ENCODE data around the gene ARL8B.

Gene ARL8B

GRCh38 chr3:5212628-5213573, 90.8 kb downstream of the ARL8B start:
- no peak for DNase-seq (ENCODE audit: low spot score)

GRCh38 chr3:5213574-5213966, 91.5 kb downstream of the ARL8B start:
- no peak for DNase-seq (ENCODE audit: low spot score)

- no peak for DNase-seq (ENCODE audit: low spot score)
These were observed 92.3 kb downstream of the ARL8B start for GRCh38 chr3:5214352-5214751.

DNA sequence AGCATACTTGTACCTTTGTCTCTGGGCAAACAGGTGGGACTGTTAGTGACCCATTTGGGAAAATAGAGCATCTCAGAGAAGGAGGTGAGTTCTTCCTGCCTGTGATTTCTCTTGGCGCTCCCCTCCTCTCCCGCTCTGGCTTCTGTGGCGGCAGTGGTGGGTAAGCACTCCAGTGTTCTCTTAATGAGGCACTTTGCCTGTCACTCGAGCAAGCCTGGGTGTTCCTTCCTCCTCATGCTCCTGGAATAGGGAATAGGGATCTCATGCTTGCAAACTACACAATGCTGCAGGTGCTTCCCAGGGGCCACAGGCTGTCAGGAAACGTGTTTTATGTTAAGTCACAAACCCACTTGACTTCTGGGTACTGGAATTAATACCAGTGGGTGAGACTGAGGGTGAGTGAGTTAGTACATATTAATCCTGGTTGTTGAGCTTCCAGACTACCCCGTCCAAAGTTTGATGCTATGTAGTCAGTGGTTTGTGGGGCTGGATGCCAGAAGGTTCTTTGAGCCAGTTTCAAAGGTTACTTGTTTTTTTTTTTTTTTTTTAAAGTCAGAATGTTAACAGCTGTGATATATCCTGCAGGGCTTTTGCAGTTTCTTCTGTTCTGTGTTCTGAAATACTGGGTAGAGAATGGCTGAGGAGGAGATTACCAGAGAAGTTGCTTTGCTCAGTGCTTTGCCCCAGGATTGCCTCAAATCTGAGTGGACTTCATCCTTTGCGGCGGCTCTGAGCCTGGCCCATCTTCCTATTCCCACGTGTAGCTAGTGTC, 95.9 kb downstream of the ARL8B start:
- DNase-seq (ENCODE audit: low spot score): no peak

DNA sequence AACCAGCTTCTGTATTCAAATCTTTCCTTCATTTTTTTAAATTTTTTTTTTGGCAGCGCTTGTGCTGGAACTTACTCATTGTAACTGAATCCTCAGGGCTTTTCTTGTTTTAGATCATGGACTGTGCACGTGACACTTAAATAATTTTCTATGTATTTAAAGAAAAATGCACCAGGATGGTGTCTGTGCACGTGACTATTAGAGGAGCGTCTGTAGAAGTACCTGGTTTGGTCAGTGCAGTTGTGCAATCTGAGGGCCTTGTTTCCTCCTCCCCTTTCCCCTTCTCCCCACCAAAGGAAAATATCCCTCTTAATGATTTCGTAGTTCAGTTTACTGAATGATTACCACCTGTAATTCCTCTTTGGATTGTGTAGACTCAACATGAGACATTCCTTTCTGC, 96.7 kb downstream of the ARL8B start:
- no peak for DNase-seq (ENCODE audit: low spot score)

DNA sequence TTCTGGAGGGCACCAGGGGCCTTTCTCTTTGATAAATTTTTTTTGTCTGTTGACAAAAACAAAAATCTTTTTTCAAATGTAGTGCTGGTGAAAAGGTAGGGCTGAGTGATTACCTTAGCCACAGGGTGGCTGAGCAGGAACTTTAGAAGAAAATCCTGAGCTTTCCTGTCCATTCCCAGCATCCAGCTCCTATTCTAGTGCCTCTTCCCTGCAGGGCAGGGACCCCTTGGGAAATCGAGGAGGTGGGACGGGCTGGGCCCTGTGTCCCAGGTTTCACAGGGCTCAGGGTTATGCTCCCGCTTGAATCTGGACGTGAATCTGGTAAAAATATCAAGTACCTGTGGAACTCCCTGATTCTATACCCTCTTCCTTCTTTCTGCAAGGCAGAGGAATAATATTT, 97.1 kb downstream of the ARL8B start:
- no peak for DNase-seq (ENCODE audit: low spot score)

DNA sequence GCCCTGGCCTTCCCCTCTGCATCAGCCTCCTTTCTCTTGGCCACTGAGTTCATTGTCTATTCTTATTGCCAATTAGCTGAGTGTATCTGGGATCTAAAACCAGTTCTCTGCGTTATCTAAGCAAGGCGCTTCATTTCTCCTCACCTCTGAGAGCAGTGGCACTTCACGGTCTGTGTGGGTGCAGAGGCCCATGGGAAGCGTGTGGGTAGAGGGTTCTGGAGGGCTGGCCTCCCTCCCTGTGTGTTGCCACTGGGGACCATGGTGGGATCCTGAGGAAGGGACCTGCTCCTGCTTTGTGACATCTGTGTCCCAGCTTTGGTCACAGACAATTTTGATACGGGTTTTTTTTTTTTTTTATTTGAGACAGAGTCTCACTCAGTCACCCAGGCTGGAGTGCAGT, 98.1 kb downstream of the ARL8B start:
- no peak for DNase-seq (ENCODE audit: low spot score)

- no peak for DNase-seq (ENCODE audit: low spot score)
These were observed 98.8 kb downstream of the ARL8B start for GRCh38 chr3:5220667-5221431.

DNA sequence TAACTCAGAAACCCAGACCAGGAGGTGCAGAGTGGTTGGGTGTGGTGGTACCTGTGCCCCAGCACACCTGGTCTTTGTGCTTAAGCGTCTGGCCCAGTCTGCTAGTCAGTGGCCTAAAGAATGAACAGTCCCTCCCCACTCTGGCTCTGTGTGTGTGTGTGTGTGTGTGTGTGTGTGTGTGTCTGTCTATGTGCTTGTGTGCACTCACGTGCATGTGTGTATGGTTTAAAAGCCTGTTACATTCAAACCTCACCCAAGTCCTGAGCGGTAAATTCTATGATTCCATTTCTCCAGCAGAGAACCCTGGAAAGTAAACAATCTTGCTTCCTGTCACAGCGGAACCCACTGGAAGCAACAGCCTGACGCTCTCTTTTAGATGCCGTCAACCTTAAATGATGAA, 99.6 kb downstream of the ARL8B start:
- no peak for DNase-seq (ENCODE audit: low spot score)

DNA sequence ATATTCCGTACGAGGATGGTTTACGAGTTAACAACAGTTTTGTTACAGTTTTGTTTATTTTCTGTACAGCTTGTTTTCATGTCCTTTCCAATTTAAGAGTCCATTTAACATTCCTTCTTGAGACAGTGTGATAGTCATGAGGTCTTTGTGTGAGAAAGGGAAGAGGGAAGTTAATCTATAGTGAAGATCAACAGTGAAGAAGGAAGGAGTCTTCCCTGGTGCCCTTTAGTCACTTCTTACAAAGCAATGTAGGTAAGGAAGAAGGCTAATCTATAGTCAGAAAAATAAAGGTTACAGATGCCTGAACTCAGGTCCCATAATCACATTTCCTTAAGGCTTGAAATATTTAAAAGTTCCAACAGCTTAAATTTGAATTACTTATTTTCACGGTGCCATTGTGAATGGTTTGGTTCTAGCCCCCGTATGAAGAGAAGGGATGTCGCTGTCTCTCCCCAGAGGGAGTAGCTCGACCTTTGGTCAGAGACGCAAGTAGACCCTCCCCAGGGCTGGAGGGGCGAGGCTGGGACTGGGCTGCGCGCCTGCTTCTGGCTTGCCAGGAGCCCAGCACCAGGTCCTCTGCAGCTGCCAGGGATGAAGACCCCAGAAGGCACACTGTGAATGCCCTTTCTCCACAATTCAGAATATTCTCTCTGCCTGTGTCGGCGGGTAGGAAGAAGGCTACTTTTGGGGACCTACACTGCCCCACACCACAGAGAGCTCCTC, 100.4 kb downstream of the ARL8B start:
- DNase-seq (ENCODE audit: low spot score): no peak

DNA sequence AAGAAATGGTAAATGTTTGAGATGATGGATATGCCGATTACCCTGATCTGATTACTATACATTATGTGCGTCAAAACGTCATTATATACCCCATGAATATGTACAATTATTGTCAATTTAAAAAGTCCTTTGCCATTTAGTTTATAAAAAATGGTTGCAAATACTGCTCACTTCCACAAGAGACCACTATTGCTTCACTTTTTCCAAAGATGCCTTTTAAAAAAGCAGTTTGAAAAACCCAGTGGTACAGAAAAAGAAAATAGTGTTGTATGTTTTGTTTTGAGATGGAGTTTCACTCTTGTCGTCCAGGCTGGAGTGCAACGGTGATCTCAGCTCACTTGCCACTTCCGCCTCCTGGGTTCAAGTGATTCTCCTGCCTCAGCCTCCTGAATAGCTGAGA, 104.7 kb downstream of the ARL8B start:
- peak; percentile 51 for DNase-seq (ENCODE audit: low spot score)

- DNase-seq (ENCODE audit: low spot score): no peak
These were observed 105.7 kb downstream of the ARL8B start for GRCh38 chr3:5227812-5228211.

DNA sequence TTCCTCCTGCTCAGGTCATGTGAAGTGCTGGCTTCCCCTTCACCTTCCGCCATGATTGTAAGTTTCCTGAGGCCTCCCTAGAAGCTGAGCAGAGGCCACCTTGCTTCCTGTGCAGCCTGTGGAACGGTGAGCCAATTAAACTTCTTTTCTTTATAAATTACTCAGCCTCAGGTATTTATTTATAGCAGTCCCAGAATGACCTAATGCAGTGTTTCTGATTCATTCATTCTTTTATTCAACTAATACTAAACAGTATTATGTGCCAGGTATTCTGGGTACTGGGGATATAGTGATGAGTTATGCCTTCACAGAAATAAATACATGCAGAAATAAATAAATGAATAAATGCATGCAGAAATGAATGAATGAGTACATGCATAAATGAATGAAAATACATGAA, 107.3 kb downstream of the ARL8B start:
- DNase-seq (ENCODE audit: low spot score): no peak

All from NAMALWA (cell line).